Neural cell (in vitro differentiated cells): Measurements from ENCODE around the gene HDAC9. TPM values are rescaled to one million over a fixed set of nuclear protein-coding genes. Genes with fewer than 3 reads are reported as not detected.

Experiments
- H2AFZ ChIP-seq: fragments of 200-600, 300-800 bp; sonication (generic), shearing (Covaris generic); 2 replicates; pipeline ENCODE4 v1.6.0; 2014; ENCODE audit warnings: low read depth, mild to moderate bottlenecking, antibody characterized with exemption, low read length, moderate library complexity
- H3F3A ChIP-seq: fragments of 200-600 bp; shearing (Covaris generic); 2 replicates; pipeline ENCODE4 v1.6.1; 2016; ENCODE audit warnings: mild to moderate bottlenecking, moderate library complexity, mixed read lengths, antibody characterized with exemption, low read length; ENCODE audit not compliant: insufficient read depth, poor library complexity, severe bottlenecking
- H3K27ac ChIP-seq: fragments of 200-600, 300-800 bp; sonication (generic), shearing (Covaris generic); 2 replicates; pipeline ENCODE4 v1.5.1; 2014; ENCODE audit warnings: mild to moderate bottlenecking, low read length, moderate library complexity
- H3K27me3 ChIP-seq: fragments of 300-800, 200-600 bp; sonication (generic), shearing (Covaris generic); 2 replicates; pipeline ENCODE4 v1.6.0; 2014; ENCODE audit warnings: mild to moderate bottlenecking, low read depth, low read length, moderate library complexity; ENCODE audit not compliant: insufficient read depth
- H3K36me3 ChIP-seq: fragments of 300-800, 200-600 bp; sonication (generic), shearing (Covaris generic); 2 replicates; pipeline ENCODE4 v1.5.1; 2014; ENCODE audit warnings: mild to moderate bottlenecking, antibody characterized with exemption, low read length, moderate library complexity; ENCODE audit not compliant: insufficient read depth
- H3K4me2 ChIP-seq: fragments of 300-800, 200-600 bp; sonication (generic), shearing (Covaris generic); 2 replicates; pipeline ENCODE4 v1.6.0; 2014; ENCODE audit warnings: mild to moderate bottlenecking, low read length
- H3K4me3 ChIP-seq: fragments of 300-800, 200-600 bp; sonication (generic), shearing (Covaris generic); 2 replicates; pipeline ENCODE4 v1.5.1; 2014; ENCODE audit warnings: mild to moderate bottlenecking, low read length, moderate library complexity
- H3K79me2 ChIP-seq: fragments of 200-600 bp; shearing (Covaris generic); replicated peaks from 2 replicates; pipeline ENCODE4 v1.6.0; 2014; ENCODE audit warnings: mild to moderate bottlenecking, low read length, moderate library complexity; ENCODE audit not compliant: insufficient read depth
- H3K9ac ChIP-seq: fragments of 300-800, 200-600 bp; sonication (generic), shearing (Covaris generic); 2 replicates; pipeline ENCODE4 v1.6.1; 2016; ENCODE audit warnings: mild to moderate bottlenecking, low read length, mixed read lengths
- H3K9me2 ChIP-seq: fragments of 200-600 bp; shearing (Covaris generic); 2 replicates; pipeline ENCODE4 v1.6.1; 2016; ENCODE audit warnings: mild to moderate bottlenecking, low read length, mixed read lengths; ENCODE audit not compliant: insufficient read depth
- H3K9me3 ChIP-seq: fragments of 200-600, 300-800 bp; sonication (generic), shearing (Covaris generic); 2 replicates; pipeline ENCODE4 v1.6.1; 2016; ENCODE audit warnings: mild to moderate bottlenecking, mixed run types, low read length, moderate library complexity, mixed read lengths
- H4K20me1 ChIP-seq: fragments of 200-600 bp; shearing (Covaris generic); 2 replicates; pipeline ENCODE4 v1.6.1; 2016; ENCODE audit warnings: mild to moderate bottlenecking, mixed run types; ENCODE audit not compliant: insufficient read depth
- EP300 ChIP-seq: fragments of 450-650 bp; conservative IDR thresholded peaks from 2 replicates; pipeline ENCODE4 v1.6.1; 2014; ENCODE audit warnings: antibody characterized with exemption, mild to moderate bottlenecking, moderate library complexity; ENCODE audit not compliant: poor library complexity, severe bottlenecking
- EZH2 ChIP-seq: fragments of 200-600, 300-800 bp; shearing (Covaris generic), sonication (generic); IDR thresholded peaks from 2 replicates; pipeline ENCODE4 v1.6.1; 2014; ENCODE audit warnings: antibody characterized with exemption, low read length, borderline replicate concordance, mild to moderate bottlenecking; ENCODE audit not compliant: insufficient read depth, poor library complexity, severe bottlenecking
- MXI1 ChIP-seq: fragments of 450-650 bp; conservative IDR thresholded peaks from 2 replicates; pipeline ENCODE4 v1.6.1; 2014; ENCODE audit warnings: antibody characterized with exemption, mild to moderate bottlenecking; ENCODE audit not compliant: poor library complexity, severe bottlenecking
- POLR2AphosphoS5 ChIP-seq: IDR thresholded peaks from 2 replicates; pipeline ENCODE4 v1.6.1; 2012
- RAD21 ChIP-seq: fragments of 450-650 bp; conservative IDR thresholded peaks from 2 replicates; pipeline ENCODE4 v1.6.1; 2014; ENCODE audit warnings: antibody characterized with exemption, mild to moderate bottlenecking, moderate library complexity
- SMC3 ChIP-seq: fragments of 450-650 bp; conservative IDR thresholded peaks from 2 replicates; pipeline ENCODE4 v1.6.1; 2014; ENCODE audit warnings: antibody characterized with exemption, mild to moderate bottlenecking, moderate library complexity; ENCODE audit not compliant: poor library complexity
- TAF1 ChIP-seq: IDR thresholded peaks from 2 replicates; pipeline ENCODE4 v1.6.1; 2012; ENCODE audit warnings: low read depth
- polyA plus RNA-seq: library from polyadenylated mRNA; depleted of rRNA; stranded (reverse); fragments of >200 nt; gene quantifications from 2 replicates; pipeline ENCODE4 v1.2.3, GENCODE V29; 2014
- TF ChIP-seq, protein P1 (sequence below): fragments of 450-650 bp; IDR thresholded peaks from 2 replicates; pipeline ENCODE4 v1.5.1; 2014; ENCODE audit warnings: antibody characterized with exemption, mild to moderate bottlenecking, moderate library complexity; ENCODE audit not compliant: poor library complexity, severe bottlenecking
- TF ChIP-seq, protein P2 (sequence below): IDR thresholded peaks from 2 replicates; pipeline ENCODE4 v1.6.1; 2012; ENCODE audit warnings: borderline replicate concordance

HDAC9 gene
- polyA plus RNA-seq, 1 donor from 2014 or later: 15.9 TPM

DNA sequence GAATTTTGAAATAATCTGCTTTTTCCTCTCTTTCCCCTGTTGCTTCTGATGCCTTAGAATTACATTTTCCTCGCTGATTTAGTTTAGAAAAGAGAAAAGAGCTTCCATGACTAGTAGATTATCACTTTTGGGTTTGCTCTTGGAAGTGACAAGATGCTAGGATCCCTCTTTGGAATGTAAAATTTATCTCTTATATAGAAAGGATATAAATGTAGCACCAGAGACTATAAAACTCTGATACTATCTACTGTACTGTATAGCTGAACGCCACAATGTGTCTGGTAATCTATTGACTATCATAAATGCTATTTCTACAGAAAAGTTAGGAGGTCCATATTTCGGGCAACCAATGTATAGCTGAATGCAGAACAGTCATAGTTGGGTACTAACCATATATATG lies 1.1 kb upstream of the HDAC9 start:
- no peak overlapping the region for H3K4me2 ChIP-seq

DNA sequence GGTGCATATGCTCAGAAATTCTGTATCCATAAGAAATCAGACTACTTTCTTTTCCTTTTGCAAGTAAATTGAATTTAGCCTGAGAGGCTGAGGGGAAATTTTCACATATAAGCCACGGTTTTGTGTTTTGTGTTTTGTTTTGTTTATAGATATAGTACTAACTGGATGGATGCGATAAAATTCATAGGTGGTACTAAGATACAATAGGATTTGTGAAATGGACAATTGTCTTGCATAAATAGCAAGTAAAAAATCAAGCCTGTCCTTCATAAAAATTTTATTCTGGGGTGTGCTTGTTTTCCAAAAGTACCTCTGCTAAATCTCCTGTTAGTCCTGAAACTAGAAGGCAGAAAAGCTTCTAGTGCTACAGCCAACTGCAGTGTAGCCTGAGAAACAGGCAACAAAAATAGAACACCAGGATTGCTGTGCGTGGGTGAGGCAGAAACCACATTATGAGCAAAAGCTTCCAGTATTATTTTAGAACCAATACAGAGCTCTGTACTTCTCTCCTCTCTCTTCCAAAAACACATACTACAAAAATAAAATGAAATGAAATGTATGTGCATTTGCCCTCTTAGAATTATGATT lies 634 bp upstream of the HDAC9 start:
- H3K27me3 ChIP-seq: no peaks in the 10 kb centered on the region

More for the DNA sequence above, 1.1 kb upstream of the HDAC9 start:
- TF ChIP-seq TAF1 (no peak), SMC3 (no peak), EP300 (no peak), POLR2AphosphoS5 (no peak), MXI1 (no peak), EZH2 (no peak), RAD21 (no peak)
- TF ChIP-seq, protein P1, sequence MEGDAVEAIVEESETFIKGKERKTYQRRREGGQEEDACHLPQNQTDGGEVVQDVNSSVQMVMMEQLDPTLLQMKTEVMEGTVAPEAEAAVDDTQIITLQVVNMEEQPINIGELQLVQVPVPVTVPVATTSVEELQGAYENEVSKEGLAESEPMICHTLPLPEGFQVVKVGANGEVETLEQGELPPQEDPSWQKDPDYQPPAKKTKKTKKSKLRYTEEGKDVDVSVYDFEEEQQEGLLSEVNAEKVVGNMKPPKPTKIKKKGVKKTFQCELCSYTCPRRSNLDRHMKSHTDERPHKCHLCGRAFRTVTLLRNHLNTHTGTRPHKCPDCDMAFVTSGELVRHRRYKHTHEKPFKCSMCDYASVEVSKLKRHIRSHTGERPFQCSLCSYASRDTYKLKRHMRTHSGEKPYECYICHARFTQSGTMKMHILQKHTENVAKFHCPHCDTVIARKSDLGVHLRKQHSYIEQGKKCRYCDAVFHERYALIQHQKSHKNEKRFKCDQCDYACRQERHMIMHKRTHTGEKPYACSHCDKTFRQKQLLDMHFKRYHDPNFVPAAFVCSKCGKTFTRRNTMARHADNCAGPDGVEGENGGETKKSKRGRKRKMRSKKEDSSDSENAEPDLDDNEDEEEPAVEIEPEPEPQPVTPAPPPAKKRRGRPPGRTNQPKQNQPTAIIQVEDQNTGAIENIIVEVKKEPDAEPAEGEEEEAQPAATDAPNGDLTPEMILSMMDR: no peak
- TF ChIP-seq, protein P2, sequence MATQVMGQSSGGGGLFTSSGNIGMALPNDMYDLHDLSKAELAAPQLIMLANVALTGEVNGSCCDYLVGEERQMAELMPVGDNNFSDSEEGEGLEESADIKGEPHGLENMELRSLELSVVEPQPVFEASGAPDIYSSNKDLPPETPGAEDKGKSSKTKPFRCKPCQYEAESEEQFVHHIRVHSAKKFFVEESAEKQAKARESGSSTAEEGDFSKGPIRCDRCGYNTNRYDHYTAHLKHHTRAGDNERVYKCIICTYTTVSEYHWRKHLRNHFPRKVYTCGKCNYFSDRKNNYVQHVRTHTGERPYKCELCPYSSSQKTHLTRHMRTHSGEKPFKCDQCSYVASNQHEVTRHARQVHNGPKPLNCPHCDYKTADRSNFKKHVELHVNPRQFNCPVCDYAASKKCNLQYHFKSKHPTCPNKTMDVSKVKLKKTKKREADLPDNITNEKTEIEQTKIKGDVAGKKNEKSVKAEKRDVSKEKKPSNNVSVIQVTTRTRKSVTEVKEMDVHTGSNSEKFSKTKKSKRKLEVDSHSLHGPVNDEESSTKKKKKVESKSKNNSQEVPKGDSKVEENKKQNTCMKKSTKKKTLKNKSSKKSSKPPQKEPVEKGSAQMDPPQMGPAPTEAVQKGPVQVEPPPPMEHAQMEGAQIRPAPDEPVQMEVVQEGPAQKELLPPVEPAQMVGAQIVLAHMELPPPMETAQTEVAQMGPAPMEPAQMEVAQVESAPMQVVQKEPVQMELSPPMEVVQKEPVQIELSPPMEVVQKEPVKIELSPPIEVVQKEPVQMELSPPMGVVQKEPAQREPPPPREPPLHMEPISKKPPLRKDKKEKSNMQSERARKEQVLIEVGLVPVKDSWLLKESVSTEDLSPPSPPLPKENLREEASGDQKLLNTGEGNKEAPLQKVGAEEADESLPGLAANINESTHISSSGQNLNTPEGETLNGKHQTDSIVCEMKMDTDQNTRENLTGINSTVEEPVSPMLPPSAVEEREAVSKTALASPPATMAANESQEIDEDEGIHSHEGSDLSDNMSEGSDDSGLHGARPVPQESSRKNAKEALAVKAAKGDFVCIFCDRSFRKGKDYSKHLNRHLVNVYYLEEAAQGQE: no peak
- Histone ChIP-seq H3K9ac (peak overlapping the region; percentile 53), H3K9me3 (no peaks in the 10 kb centered on the region), H3K27me3 (no peaks in the 10 kb centered on the region), H4K20me1 (no peaks in the 10 kb centered on the region), H3K9me2 (no peaks in the 10 kb centered on the region), H3F3A (peaks cover 10% of the 10 kb centered on the region), H3K4me3 (no peak overlapping the region), H3K79me2 (peaks cover 26% of the 10 kb centered on the region), H3K36me3 (no peaks in the 10 kb centered on the region), H3K27ac (peak overlapping the region; percentile 57), H2AFZ (no peak overlapping the region)

More for the DNA sequence above, 634 bp upstream of the HDAC9 start:
- H3K9ac ChIP-seq: peak overlapping the region; percentile 53
- H2AFZ ChIP-seq: no peak overlapping the region
- H3K4me3 ChIP-seq: peak overlapping the region; percentile 66
- peak overlapping the region; percentile 56 for H3K4me2 ChIP-seq
- H3K36me3 ChIP-seq: no peaks in the 10 kb centered on the region
- H3K27ac ChIP-seq: peak overlapping the region; percentile 57
- H4K20me1 ChIP-seq: no peaks in the 10 kb centered on the region
- no peaks in the 10 kb centered on the region for H3K9me2 ChIP-seq
- H3K79me2 ChIP-seq: peaks cover 26% of the 10 kb centered on the region
- TF ChIP-seq TAF1 (no peak), SMC3 (no peak), RAD21 (no peak), POLR2AphosphoS5 (no peak), EZH2 (no peak), MXI1 (no peak), EP300 (no peak)
- TF ChIP-seq, protein P1: no peak
- TF ChIP-seq, protein P2: no peak
- H3K9me3 ChIP-seq: no peaks in the 10 kb centered on the region
- H3F3A ChIP-seq: peaks cover 10% of the 10 kb centered on the region
